ENCODE results near the gene ECHDC1. TPM values are rescaled to one million over a fixed set of nuclear protein-coding genes. Genes with fewer than 3 reads are reported as not detected.

Gene ECHDC1
- total RNA-seq, 1 donor from 2014 or later = 109 TPM

- no peak overlapping the region for H3K27ac ChIP-seq
- intact Hi-C loops (cut with DNase I) = no loop called here
- no peaks in the 10 kb centered on the region for H3K27me3 ChIP-seq (ENCODE audit: low read depth)
- peaks cover 56% of the 10 kb centered on the region for H3K36me3 ChIP-seq
- H3K4me1 ChIP-seq = no peaks in the 10 kb centered on the region
- no peak overlapping the region for H3K4me3 ChIP-seq
- ATAC-seq = peak in 1 of 2 donors; percentile 78
- no peaks in the 10 kb centered on the region for H3K9me3 ChIP-seq
- no peak for DNase-seq
- TF ChIP-seq CTCF (IDR thresholded peaks at IDR 0.05) = no peak
These were observed 25.9 kb downstream of the ECHDC1 start for GRCh38 chr6:127317388-127318128.

GRCh38 chr6:127305741-127306140 is 37.7 kb downstream of the ECHDC1 start:
- no peak for DNase-seq
- peaks cover 33% of the 10 kb centered on the region for H3K4me1 ChIP-seq
- intact Hi-C loops (cut with DNase I) = loop anchor here (10.0 kb wide), 1 partner anchor 149 kb away; the partner anchor contains the start of gene KIAA0408
- no peak for ATAC-seq
- no peak overlapping the region for H3K27ac ChIP-seq
- no peaks in the 10 kb centered on the region for H3K9me3 ChIP-seq
- no peak overlapping the region for H3K4me3 ChIP-seq
- no peak for TF ChIP-seq CTCF (IDR thresholded peaks at IDR 0.05)
- no peaks in the 10 kb centered on the region for H3K27me3 ChIP-seq (ENCODE audit: low read depth)
- H3K36me3 ChIP-seq = peaks cover 7% of the 10 kb centered on the region

- no peaks in the 10 kb centered on the region for H3K9me3 ChIP-seq
- intact Hi-C loops (cut with DNase I) = loop anchor here (10.0 kb wide), 1 partner anchor 151 kb away; the partner anchor contains the start of gene KIAA0408
- H3K4me3 ChIP-seq = no peak overlapping the region
- H3K27ac ChIP-seq = no peak overlapping the region
- no peak for TF ChIP-seq CTCF (IDR thresholded peaks at IDR 0.05)
- no peaks in the 10 kb centered on the region for H3K27me3 ChIP-seq (ENCODE audit: low read depth)
- H3K36me3 ChIP-seq = peaks cover 6% of the 10 kb centered on the region
- ATAC-seq (peak in 1 of 2 donors; percentile 59), DNase-seq (no peak)
- H3K4me1 ChIP-seq = peaks cover 46% of the 10 kb centered on the region
These were observed 39.5 kb downstream of the ECHDC1 start for GRCh38 chr6:127303917-127304316.

- ATAC-seq = peak; percentile 80 to 83
- no peak overlapping the region for H3K27ac ChIP-seq
- intact Hi-C loops (cut with DNase I) = loop anchor here (10.0 kb wide), 1 partner anchor 152 kb away; the partner anchor contains the start of gene KIAA0408
These were observed 40.4 kb downstream of the ECHDC1 start for GRCh38 chr6:127302728-127303660.

More at GRCh38 chr6:127302728-127303660, 40.4 kb downstream of the ECHDC1 start:
- no peak overlapping the region for H3K4me3 ChIP-seq
- peak; percentile 72 for TF ChIP-seq CTCF (IDR thresholded peaks at IDR 0.05)
- no peaks in the 10 kb centered on the region for H3K27me3 ChIP-seq (ENCODE audit: low read depth)
- no peak for DNase-seq
- H3K4me1 ChIP-seq = peaks cover 46% of the 10 kb centered on the region
- H3K36me3 ChIP-seq = peaks cover 7% of the 10 kb centered on the region
- H3K9me3 ChIP-seq = no peaks in the 10 kb centered on the region

Measured in lower lobe of right lung (tissue), 2 donors.